ENCODE measurements around the gene C4BPB.
A peak's percentile ranks its signal among the peaks of the same experiment; 100 is the strongest.

The C4BPB gene

DNA sequence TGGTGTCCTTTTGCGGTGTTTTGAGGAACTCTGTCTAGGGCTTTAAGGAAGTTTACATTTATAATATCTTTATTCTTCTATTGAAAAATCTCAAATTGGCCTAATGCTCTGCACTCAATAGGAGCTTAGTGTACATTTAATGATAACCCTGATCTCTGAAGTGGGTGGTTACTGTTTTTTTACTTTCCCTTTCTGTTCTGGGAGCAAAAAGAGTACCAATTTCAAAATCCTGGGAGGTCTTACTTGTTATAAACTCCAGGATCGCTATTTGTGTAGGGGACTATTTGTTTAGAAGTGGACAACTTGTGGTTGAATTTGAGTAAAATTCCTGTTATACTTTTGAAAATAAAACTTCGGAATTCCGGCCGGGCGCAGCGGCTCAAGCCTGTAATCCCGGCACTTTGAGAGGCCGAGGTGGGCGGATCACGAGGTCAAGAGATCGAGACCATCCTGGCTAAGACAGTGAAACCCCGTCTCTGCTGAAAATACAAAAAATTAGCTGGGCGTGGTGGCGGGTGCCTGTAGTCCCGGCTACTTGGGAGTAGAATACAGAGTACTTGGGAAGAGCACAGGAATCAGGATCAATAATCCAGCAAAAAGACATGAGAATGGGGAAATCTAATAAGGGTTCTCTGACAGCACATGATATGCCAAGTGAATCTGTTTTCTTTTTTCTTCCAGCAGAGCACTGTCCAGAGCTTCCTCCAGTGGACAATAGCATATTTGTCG lies 1.1 kb downstream of the C4BPB start:
- no peaks in the 10 kb centered on the region for H3K27me3 Mint-ChIP-seq
- peaks cover 29% of the 10 kb centered on the region for H3K4me1 Mint-ChIP-seq (ENCODE audit: low read depth)
- H3K9me3 Mint-ChIP-seq = no peaks in the 10 kb centered on the region
- H3K4me3 Mint-ChIP-seq = peak overlapping the region; percentile 75
- H3K27ac Mint-ChIP-seq = peak overlapping the region; percentile 49
- no peaks in the 10 kb centered on the region for H3K36me3 Mint-ChIP-seq (ENCODE audit: low read depth)

DNA sequence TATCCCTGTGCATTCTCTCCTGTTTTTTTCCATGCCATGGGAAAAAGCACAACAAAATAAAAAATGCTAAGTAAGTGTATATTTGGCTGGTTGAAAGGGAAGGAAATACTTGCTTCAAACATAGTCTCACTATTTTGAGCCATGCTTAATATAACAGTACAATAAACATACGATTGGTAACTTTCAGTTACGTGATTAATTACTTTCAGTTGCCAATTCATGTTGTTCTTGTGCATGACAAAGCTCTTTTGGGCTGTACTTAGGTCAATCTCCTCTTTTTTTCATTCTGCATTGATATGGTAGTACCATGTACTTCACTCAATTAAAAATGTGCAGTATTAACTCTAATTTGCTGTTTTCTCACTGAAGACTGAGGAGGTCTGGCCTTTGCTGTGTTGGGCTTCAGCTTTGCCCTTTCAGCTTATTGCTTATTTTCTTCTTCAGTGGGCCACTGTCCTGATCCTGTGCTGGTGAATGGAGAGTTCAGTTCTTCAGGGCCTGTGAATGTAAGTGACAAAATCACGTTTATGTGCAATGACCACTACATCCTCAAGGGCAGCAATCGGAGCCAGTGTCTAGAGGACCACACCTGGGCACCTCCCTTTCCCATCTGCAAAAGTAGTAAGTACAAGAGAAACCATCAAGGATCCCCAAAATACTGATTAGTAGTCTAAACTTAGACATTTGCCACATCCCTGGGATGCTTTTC lies 2.7 kb downstream of the C4BPB start:
- no peak overlapping the region for H3K4me3 Mint-ChIP-seq
- H3K4me1 Mint-ChIP-seq (ENCODE audit: low read depth) = peaks cover 22% of the 10 kb centered on the region
- H3K27me3 Mint-ChIP-seq = no peaks in the 10 kb centered on the region
- H3K9me3 Mint-ChIP-seq = no peaks in the 10 kb centered on the region
- no peaks in the 10 kb centered on the region for H3K36me3 Mint-ChIP-seq (ENCODE audit: low read depth)
- H3K27ac Mint-ChIP-seq = no peak overlapping the region

DNA sequence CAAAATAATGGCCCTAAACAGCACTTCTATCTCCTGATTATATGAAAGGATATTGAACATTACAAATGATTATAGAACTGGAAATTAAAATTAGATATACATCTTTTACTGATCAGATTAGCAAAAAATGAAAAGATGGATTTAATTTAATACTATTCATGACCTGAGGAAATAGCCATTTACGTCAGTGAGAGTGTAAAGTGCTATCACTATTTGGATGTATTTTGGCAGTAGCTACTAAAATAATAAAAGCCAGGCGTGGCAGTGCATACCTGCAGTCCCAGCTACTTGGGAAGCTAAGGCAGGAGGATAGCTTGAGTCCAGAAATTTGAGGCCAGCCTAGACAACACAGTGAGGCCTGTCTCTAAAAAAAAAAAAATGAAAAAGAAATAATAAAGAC lies 5.3 kb downstream of the C4BPB start:
- H3K27ac Mint-ChIP-seq = no peak overlapping the region
- no peaks in the 10 kb centered on the region for H3K36me3 Mint-ChIP-seq (ENCODE audit: low read depth)
- no peak overlapping the region for H3K4me3 Mint-ChIP-seq
- no peaks in the 10 kb centered on the region for H3K9me3 Mint-ChIP-seq
- peaks cover 26% of the 10 kb centered on the region for H3K4me1 Mint-ChIP-seq (ENCODE audit: low read depth)
- no peaks in the 10 kb centered on the region for H3K27me3 Mint-ChIP-seq

DNA sequence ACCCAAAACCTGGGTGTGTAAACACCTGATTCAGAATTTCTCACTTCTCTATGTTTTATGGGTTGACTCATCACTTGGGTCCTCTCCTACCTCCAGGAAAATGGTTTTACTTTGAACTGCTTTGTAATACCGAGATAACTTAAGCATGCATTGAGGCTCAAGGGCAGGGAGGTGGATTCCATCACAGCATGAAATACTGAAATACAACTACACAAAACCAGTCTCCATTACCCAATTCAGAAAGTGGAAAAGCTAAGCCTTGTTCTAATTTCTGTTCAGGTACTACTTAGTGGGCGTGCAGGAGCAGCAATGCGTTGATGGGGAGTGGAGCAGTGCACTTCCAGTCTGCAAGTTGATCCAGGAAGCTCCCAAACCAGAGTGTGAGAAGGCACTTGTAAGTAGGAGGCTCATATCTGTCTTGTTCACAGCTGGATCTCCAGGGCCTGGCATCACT lies 9.2 kb downstream of the C4BPB start:
- H3K27ac Mint-ChIP-seq = peak overlapping the region; percentile 77
- H3K4me3 Mint-ChIP-seq = no peak overlapping the region
- no peaks in the 10 kb centered on the region for H3K9me3 Mint-ChIP-seq
- no peaks in the 10 kb centered on the region for H3K36me3 Mint-ChIP-seq (ENCODE audit: low read depth)
- H3K4me1 Mint-ChIP-seq (ENCODE audit: low read depth) = peaks cover 11% of the 10 kb centered on the region
- H3K27me3 Mint-ChIP-seq = peaks cover 10% of the 10 kb centered on the region

DNA sequence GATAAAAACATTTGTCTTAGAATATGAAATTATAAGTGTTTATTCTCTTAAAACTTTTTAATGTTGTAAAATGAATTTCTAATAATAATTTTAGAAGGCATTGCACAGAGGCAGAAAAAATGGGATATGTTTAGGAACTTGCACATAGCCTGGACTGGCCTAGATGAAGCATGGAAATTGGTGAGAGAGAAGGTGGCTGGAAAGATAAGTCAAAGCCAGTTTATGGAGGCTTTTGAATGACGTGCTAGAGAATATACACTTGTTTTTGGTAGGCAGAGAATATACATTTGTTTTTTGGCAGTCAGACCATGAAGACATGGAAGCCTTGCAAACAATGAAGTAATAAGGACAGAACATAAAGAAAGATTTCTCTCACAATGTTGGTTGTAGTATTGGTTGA lies 13.1 kb downstream of the C4BPB start:
- Mint-ChIP-seq H3K9me3 (no peaks in the 10 kb centered on the region), H3K27me3 (peaks cover 12% of the 10 kb centered on the region), H3K4me1 (ENCODE audit: low read depth) (peaks cover 11% of the 10 kb centered on the region), H3K36me3 (ENCODE audit: low read depth) (no peaks in the 10 kb centered on the region), H3K27ac (no peak overlapping the region), H3K4me3 (no peak overlapping the region)

DNA sequence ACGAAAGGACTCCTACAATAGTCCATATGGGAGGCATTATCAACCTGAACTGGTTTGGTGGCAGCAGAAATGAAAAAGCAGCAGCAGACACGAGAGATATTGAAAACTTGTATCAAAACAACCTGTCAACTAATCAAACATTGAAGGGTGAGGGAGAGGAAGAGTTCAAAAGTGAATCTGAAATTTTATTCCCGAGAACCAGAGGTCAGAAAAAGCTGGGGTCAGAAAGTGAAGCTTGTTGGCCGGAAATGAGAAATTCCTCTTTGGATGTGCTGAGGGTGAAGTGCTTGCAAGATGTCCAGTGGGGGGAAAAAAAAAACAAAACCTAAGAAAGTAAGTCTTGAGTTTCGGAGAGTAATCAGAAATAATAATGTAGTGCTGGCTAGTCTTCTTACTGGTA lies 13.5 kb downstream of the C4BPB start:
- peaks cover 11% of the 10 kb centered on the region for H3K4me1 Mint-ChIP-seq (ENCODE audit: low read depth)
- no peaks in the 10 kb centered on the region for H3K9me3 Mint-ChIP-seq
- H3K4me3 Mint-ChIP-seq = no peak overlapping the region
- H3K27ac Mint-ChIP-seq = no peak overlapping the region
- peaks cover 12% of the 10 kb centered on the region for H3K27me3 Mint-ChIP-seq
- no peaks in the 10 kb centered on the region for H3K36me3 Mint-ChIP-seq (ENCODE audit: low read depth)

DNA sequence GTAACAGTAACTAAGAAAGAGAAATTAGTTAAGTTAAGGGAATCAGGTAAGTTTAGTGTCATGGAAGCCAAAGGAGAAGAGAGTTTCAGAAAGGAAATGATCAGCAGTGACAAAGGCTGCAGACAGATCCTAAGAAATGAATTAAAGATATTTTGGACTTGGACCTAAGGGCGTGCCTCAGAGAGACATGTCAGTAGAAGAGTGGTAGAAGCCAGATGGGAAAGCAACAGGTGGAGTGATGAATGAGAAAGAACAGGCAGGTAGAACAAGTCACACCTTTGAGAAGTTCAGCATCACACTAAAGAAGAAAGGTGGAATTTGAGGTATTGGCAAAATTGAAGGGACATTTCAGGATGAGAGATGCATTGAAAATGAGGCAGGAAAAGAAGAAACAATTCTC lies 14.0 kb downstream of the C4BPB start:
- peaks cover 12% of the 10 kb centered on the region for H3K27me3 Mint-ChIP-seq

DNA sequence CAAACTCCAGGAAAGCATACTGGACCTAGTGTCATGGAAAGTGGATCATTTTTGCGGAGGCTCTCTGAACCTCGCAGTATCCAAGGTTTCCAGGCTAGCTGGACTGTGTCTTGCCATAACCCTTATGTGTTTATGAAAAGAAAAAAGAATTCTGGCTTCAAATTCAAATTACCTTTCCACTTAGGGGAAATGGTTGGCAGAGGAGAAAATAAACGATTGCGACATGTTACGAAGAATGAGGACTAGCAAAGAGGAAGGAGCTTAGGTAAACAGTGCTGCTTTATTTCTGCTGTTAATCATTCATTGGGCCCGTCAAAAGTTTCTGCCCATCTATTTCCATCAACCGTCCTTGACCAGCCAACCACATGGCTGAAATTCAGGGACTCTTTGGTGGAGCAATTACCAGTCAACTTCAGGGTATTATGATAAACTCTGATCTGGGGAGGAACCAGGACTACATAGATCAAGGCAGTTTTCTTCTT lies 15.3 kb downstream of the C4BPB start, which contains the start of gene C4BPA:
Gene C4BPA, plus strand, starts transcription at position 342 of the 482 bp plus-strand sequence. CDS start 8,793 bp downstream, outside the sequence.
- Mint-ChIP-seq H3K27me3 (peaks cover 12% of the 10 kb centered on the region), H3K36me3 (ENCODE audit: low read depth) (no peaks in the 10 kb centered on the region), H3K4me3 (no peak within 1 kb of the TSS), H3K4me1 (ENCODE audit: low read depth) (no peaks in the 10 kb centered on the region), H3K27ac (no peak within 1 kb of the TSS), H3K9me3 (no peaks in the 10 kb centered on the region)

More for the DNA sequence above, 14.0 kb downstream of the C4BPB start:
- Mint-ChIP-seq H3K9me3 (no peaks in the 10 kb centered on the region), H3K4me1 (ENCODE audit: low read depth) (peaks cover 8% of the 10 kb centered on the region), H3K27ac (no peak overlapping the region), H3K36me3 (ENCODE audit: low read depth) (no peaks in the 10 kb centered on the region), H3K4me3 (no peak overlapping the region)

DNA sequence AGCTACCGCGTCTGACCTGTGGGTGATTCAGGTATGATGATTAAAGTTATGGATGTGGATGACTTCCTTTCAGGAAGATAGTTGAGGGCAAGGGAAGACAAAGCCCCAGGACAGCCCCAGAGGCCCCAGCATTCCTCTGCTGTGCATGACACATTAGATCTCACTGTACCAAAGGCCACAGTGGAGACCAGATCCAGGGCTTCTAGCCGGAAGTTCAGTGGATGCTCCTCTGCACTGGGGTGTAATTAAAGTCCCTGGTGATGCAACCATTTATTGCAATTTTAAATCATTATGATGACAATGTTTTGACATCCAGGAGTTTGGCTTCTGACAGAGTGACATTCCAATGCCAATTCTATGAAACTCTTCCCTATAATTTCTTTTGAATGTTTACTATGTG lies 20.3 kb downstream of the C4BPB start:
- H3K36me3 Mint-ChIP-seq (ENCODE audit: low read depth) = no peaks in the 10 kb centered on the region
- H3K27ac Mint-ChIP-seq = no peak overlapping the region
- H3K9me3 Mint-ChIP-seq = no peaks in the 10 kb centered on the region
- no peak overlapping the region for H3K4me3 Mint-ChIP-seq
- no peaks in the 10 kb centered on the region for H3K4me1 Mint-ChIP-seq (ENCODE audit: low read depth)
- H3K27me3 Mint-ChIP-seq = peaks cover 9% of the 10 kb centered on the region

DNA sequence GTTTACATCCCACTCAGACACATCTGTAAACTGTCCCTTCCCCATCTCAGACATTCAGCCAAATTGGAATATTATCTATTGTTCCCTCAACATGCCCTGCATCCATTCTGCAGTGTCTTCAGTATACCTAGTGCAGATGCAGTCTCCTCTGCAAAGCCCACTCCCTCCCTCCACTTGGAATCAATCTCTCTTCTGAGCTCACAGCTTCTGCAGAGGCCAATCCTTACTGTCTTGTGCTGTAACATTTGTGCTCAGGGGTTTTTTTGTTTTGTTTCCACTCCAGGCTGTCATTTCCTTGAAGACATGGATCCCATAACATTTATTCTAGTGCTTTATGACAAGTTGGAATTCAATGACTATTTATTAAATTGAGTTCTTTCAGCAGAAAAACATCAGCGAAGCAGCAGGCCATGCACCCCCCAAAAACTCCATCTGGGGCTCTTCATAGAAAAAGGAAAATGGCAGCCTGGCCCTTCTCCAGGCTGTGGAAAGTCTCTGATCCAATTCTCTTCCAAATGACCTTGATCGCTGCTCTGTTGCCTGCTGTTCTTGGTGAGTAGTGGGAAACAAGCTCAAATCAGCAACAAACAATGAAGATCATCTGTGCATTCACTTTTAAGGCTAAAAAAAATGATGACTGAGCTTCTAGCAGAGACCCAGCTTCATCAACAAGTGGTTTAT lies 24.1 kb downstream of the C4BPB start:
- H3K27ac Mint-ChIP-seq = no peak overlapping the region
- H3K4me1 Mint-ChIP-seq (ENCODE audit: low read depth) = no peaks in the 10 kb centered on the region
- no peaks in the 10 kb centered on the region for H3K9me3 Mint-ChIP-seq
- no peaks in the 10 kb centered on the region for H3K36me3 Mint-ChIP-seq (ENCODE audit: low read depth)
- H3K4me3 Mint-ChIP-seq = no peak overlapping the region
- H3K27me3 Mint-ChIP-seq = peaks cover 9% of the 10 kb centered on the region

DNA sequence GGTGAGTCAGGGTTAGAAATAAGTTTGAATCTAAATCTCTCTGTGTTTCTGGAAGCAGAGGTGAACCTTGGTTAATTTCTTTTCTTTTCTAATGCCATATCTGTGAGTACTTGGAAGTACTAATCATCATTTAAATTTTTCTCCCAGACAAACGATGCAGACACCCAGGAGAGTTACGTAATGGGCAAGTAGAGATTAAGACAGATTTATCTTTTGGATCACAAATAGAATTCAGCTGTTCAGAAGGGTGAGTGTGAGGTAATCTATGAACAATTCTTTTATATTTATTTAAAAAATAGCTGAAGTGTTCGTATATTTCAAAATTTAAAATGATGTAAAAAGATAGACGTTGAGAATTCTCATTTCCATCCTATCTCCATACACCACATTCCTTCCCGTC lies 26.6 kb downstream of the C4BPB start:
- Mint-ChIP-seq H3K9me3 (no peaks in the 10 kb centered on the region), H3K27ac (no peak overlapping the region), H3K4me1 (ENCODE audit: low read depth) (no peaks in the 10 kb centered on the region), H3K4me3 (no peak overlapping the region), H3K27me3 (peaks cover 5% of the 10 kb centered on the region), H3K36me3 (ENCODE audit: low read depth) (no peaks in the 10 kb centered on the region)

DNA sequence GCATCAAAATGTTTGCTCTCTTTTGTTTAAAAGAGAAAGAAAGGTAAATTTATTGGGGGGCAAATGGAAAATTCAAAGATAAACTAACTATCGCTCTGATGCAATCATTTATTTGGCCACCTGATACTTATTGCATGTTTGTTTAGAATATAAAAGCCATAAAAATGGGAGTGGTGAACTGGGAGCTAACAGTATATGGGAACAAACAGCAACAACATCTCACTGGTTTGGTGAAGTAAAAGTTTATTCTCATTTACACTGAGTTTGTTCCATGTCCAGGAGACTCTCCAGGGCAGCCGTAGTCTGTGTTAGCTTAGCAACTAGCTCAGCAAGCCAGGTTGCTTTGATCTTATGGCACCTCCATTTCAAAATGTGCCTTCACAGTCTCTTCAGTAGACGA lies 35.7 kb downstream of the C4BPB start:
- no peak overlapping the region for H3K27ac Mint-ChIP-seq
- no peaks in the 10 kb centered on the region for H3K4me1 Mint-ChIP-seq (ENCODE audit: low read depth)
- peaks cover 15% of the 10 kb centered on the region for H3K36me3 Mint-ChIP-seq (ENCODE audit: low read depth)
- peaks cover 8% of the 10 kb centered on the region for H3K27me3 Mint-ChIP-seq
- peaks cover 28% of the 10 kb centered on the region for H3K9me3 Mint-ChIP-seq
- H3K4me3 Mint-ChIP-seq = no peak overlapping the region

DNA sequence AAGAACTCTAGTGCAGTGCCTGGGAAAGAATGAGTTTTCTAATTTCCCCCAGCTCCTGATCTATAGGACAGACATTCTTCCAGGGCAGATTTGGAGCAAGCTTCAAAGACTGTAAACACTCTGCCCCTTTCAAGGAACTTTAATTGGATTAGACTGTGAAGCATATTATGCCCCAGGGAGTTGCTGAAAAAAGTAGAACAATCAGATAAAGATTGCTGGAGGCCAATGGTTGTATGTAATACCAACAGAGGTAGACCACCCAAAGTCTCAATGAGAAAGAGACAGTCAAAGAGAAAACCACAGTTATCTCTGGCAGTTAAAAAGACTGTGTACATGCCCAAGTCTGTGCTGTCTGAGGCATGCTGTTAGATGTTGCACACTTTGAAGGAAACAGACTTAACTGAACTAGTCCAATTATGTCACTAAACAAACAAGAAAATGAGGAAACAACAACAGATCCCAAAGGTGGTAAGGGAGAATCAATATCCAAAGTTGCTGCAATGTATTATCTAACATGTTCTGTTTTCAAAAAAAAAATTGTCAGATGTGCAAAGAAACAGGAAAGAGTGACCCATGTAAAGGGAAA lies 39.8 kb downstream of the C4BPB start:
- Mint-ChIP-seq H3K9me3 (peaks cover 44% of the 10 kb centered on the region), H3K4me3 (no peak overlapping the region), H3K36me3 (ENCODE audit: low read depth) (peaks cover 19% of the 10 kb centered on the region), H3K27me3 (no peaks in the 10 kb centered on the region), H3K4me1 (ENCODE audit: low read depth) (no peaks in the 10 kb centered on the region), H3K27ac (no peak overlapping the region)

DNA sequence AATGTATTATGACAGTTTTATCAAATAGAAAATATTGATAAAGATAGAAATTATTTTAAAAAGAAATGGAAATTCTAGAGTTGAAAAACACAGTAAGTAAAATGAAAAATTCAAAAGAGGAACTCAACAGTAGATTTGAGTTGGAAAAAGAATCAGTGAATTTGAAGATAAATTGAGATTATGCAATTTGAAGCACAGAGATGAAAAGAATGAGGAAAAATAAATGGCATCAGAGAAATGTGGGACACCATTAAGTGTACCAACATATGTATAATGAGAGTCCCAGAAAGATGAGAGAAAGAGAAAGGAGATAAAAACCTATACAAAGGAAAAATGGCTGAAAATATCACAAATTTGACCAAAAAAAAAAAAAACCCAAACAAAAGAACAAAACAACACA lies 40.4 kb downstream of the C4BPB start:
- Mint-ChIP-seq H3K27me3 (no peaks in the 10 kb centered on the region), H3K4me3 (no peak overlapping the region), H3K4me1 (ENCODE audit: low read depth) (no peaks in the 10 kb centered on the region), H3K9me3 (peaks cover 44% of the 10 kb centered on the region), H3K36me3 (ENCODE audit: low read depth) (peaks cover 19% of the 10 kb centered on the region), H3K27ac (no peak overlapping the region)
